CD14-positive monocyte (primary cell): ENCODE measurements around the gene FZD2. TPM values are rescaled to one million over a fixed set of nuclear protein-coding genes. Genes with fewer than 3 reads are reported as not detected.
"Not testable (repeated sequence)": the region's sequence is repeated elsewhere in the genome, so short reads cannot be mapped to it uniquely, and the experiment has no call there.

Source experiments
- DNase-seq, 3 donors: peaks; one replicate each; pipeline ENCODE4 v3.0.0-alpha.2; 2011 to 2022
- H2AFZ ChIP-seq: 2 replicates; pipeline ENCODE4 v1.6.0; 2012; ENCODE audit warnings: mild to moderate bottlenecking, low read depth, low read length, inconsistent platforms; ENCODE audit not compliant: insufficient read depth, poor library complexity, severe bottlenecking
- H3K27ac ChIP-seq, 2 donors: 1 replicate in 1 of 2; 2 replicates in 1 of 2; pipeline ENCODE4 v1.5.1; 2012 to 2013; ENCODE audit warnings: low read length in 2 of 2, control low read depth in 1 of 2, inconsistent platforms in 1 of 2, low read depth in 1 of 2, mild to moderate bottlenecking in 1 of 2
- H3K27me3 ChIP-seq, 2 donors: one replicate each; pipeline versions ENCODE4 v1.6.0 to v1.6.1; 2011 to 2013; ENCODE audit warnings: low read length in 2 of 2; ENCODE audit not compliant: control insufficient read depth in 2 of 2, insufficient read depth in 2 of 2
- H3K36me3 ChIP-seq, 2 donors: replicated peaks in 1 of 2; 1 replicate in 1 of 2; 2 replicates in 1 of 2; pipeline versions ENCODE4 v1.5.1 to v1.6.1; 2012 to 2013; ENCODE audit warnings: low read length in 2 of 2, control low read depth in 1 of 2, inconsistent platforms in 1 of 2, mild to moderate bottlenecking in 1 of 2; ENCODE audit not compliant: insufficient read depth in 2 of 2, control insufficient read depth in 1 of 2
- H3K4me1 ChIP-seq, 2 donors: 1 replicate in 1 of 2; 2 replicates in 1 of 2; pipeline versions ENCODE4 v1.5.1 to v1.6.1; 2012 to 2013; ENCODE audit warnings: low read length in 2 of 2, control low read depth in 1 of 2, inconsistent platforms in 1 of 2, mild to moderate bottlenecking in 1 of 2, moderate library complexity in 1 of 2; ENCODE audit not compliant: insufficient read depth in 2 of 2, control insufficient read depth in 1 of 2
- H3K4me2 ChIP-seq: replicated peaks from 2 replicates; pipeline ENCODE3; 2012; ENCODE audit warnings: low read length, moderate library complexity, mild to moderate bottlenecking; ENCODE audit not compliant: poor library complexity, severe bottlenecking; ENCODE audit errors: extremely low read depth
- H3K4me3 ChIP-seq, 3 experiments: fragments of 200-600 bp in 1 of 3; sonication (generic) in 1 of 3; replicated peaks in 1 of 3; 1 replicate in 2 of 3; 2 replicates in 1 of 3; pipeline ENCODE4 v1.5.1; 2011 to 2013; ENCODE audit warnings: low read length in 3 of 3, mild to moderate bottlenecking in 3 of 3, control low read depth in 2 of 3, low read depth in 2 of 3, inconsistent platforms in 1 of 3, moderate library complexity in 1 of 3
- H3K79me2 ChIP-seq: 2 replicates; pipeline ENCODE4 v1.6.0; 2012; ENCODE audit warnings: mild to moderate bottlenecking, control low read depth, inconsistent platforms, low read length, moderate library complexity; ENCODE audit not compliant: insufficient read depth
- H3K9ac ChIP-seq: 2 replicates; pipeline ENCODE4 v1.6.0; 2017; ENCODE audit warnings: low read length, mild to moderate bottlenecking; ENCODE audit not compliant: insufficient read depth, poor library complexity, severe bottlenecking
- H3K9me3 ChIP-seq, 2 donors: replicated peaks in 1 of 2; 1 replicate in 1 of 2; 2 replicates in 1 of 2; pipeline versions ENCODE4 v1.5.1 to v1.6.1; 2012 to 2013; ENCODE audit warnings: low read length in 2 of 2, control low read depth in 1 of 2; ENCODE audit not compliant: control insufficient read depth in 1 of 2, insufficient read depth in 1 of 2
- H4K20me1 ChIP-seq: 2 replicates; pipeline ENCODE4 v1.6.0; 2012; ENCODE audit warnings: mild to moderate bottlenecking, low read length, control low read depth, moderate library complexity; ENCODE audit not compliant: insufficient read depth
- H3K27ac Mint-ChIP-seq, 7 donors: one replicate each; pipeline ENCODE4 v1.8.0; 2020; ENCODE audit warnings: mild to moderate bottlenecking in 7 of 7, mixed read lengths in 7 of 7, moderate library complexity in 6 of 7, inconsistent platforms in 2 of 7
- H3K27me3 Mint-ChIP-seq, 3 donors: one replicate each; pipeline ENCODE4 v1.8.0; 2021 to 2022; ENCODE audit warnings: low read depth in 3 of 3, mild to moderate bottlenecking in 3 of 3, mixed read lengths in 3 of 3, moderate library complexity in 3 of 3, inconsistent platforms in 1 of 3
- H3K36me3 Mint-ChIP-seq, 2 donors: one replicate each; pipeline ENCODE4 v1.8.0; 2020; ENCODE audit warnings: mixed read lengths in 2 of 2, inconsistent platforms in 1 of 2, mild to moderate bottlenecking in 1 of 2
- H3K4me1 Mint-ChIP-seq: one replicate; pipeline ENCODE4 v1.8.0; 2020; ENCODE audit warnings: mild to moderate bottlenecking, mixed read lengths
- H3K4me3 Mint-ChIP-seq, 2 donors: one replicate each; pipeline ENCODE4 v1.8.0; 2020; ENCODE audit warnings: mild to moderate bottlenecking in 2 of 2, mixed read lengths in 2 of 2, moderate library complexity in 1 of 2
- H3K9me3 Mint-ChIP-seq, 7 donors: one replicate each; pipeline ENCODE4 v1.8.0; 2020 to 2022; ENCODE audit warnings: mixed read lengths in 7 of 7, mild to moderate bottlenecking in 6 of 7, moderate library complexity in 6 of 7, inconsistent platforms in 2 of 7
- CTCF ChIP-seq: fragments of 200-600 bp; IDR thresholded peaks from one replicate; pipeline ENCODE4 v1.8.0; 2022; ENCODE audit warnings: antibody characterized with exemption, mild to moderate bottlenecking
- WGBS: methylation state at CpG from one replicate; pipeline ENCODE4 v1.1.5; 2013; ENCODE audit warnings: missing lambda C conversion rate; ENCODE audit not compliant: insufficient coverage; 5-methylcytosine and 5-hydroxymethylcytosine counted together
- intact Hi-C, 2 donors: fragments of 100-400 bp; cut with micrococcal nuclease; formaldehyde crosslinking; loops; one replicate each; pipeline versions ENCODE4 v1.15.0 to v1.15.1; 2023
- polyA plus RNA-seq, 3 donors: library from polyadenylated mRNA; depleted of rRNA in 1 of 3; unstranded in 2 of 3; stranded (reverse) in 1 of 3; fragments of 300-500 nt in 2 of 3; fragments of >200 nt in 1 of 3; fragmentation: Illumina TruSeq in 2 of 3; gene quantifications; 1 replicate in 2 of 3; 2 replicates in 1 of 3; pipeline ENCODE4 v1.2.3, GENCODE V29; 2012 to 2021

Gene FZD2
- polyA plus RNA-seq, 3 donors = 3.1 to 7.2 (median 6.2) TPM

- Mint-ChIP-seq H3K9me3 (peaks cover 16 to 30% (median 26%) of the 10 kb centered on the region in 7 donors), H3K36me3 (peaks cover 4 to 11% of the 10 kb centered on the region in 2 donors), H3K27ac (no peak overlapping the region), H3K27me3 (peaks cover 11 to 46% (median 27%) of the 10 kb centered on the region in 3 donors), H3K4me1 (peaks cover 19% of the 10 kb centered on the region), H3K4me3 (no peak overlapping the region)
- H3K27ac ChIP-seq = no peak overlapping the region
- no peak overlapping the region for H2AFZ ChIP-seq
- no peak overlapping the region for H3K9ac ChIP-seq
- H3K4me3 ChIP-seq = no peak overlapping the region
- 98% methylated on average over 11 of the region's 14 CpGs for WGBS
- peaks cover 6 to 12% of the 10 kb centered on the region in 2 donors for H3K27me3 ChIP-seq
- no peak for DNase-seq
- peak; percentile 39 for TF ChIP-seq CTCF
- intact Hi-C loops = no loop called here
- H3K4me1 ChIP-seq = peaks cover 0 to 5% of the 10 kb centered on the region in 2 donors
- no peaks in the 10 kb centered on the region for H3K36me3 ChIP-seq
- H3K4me2 ChIP-seq = no peak overlapping the region
- H3K9me3 ChIP-seq = peaks cover 16 to 21% of the 10 kb centered on the region in 2 donors
- no peaks in the 10 kb centered on the region for H3K79me2 ChIP-seq
- H4K20me1 ChIP-seq = no peaks in the 10 kb centered on the region
Measured at GRCh38 chr17:44565866-44566443, 8.7 kb downstream of the FZD2 start.

- DNase-seq, H4K20me1 ChIP-seq, H3K79me2 ChIP-seq, H3K4me2 ChIP-seq, H3K4me1 ChIP-seq, H3K4me1 Mint-ChIP-seq, H3K36me3 Mint-ChIP-seq, H3K9ac ChIP-seq, H2AFZ ChIP-seq, H3K27ac Mint-ChIP-seq, intact Hi-C loops, H3K4me3 ChIP-seq, H3K4me3 Mint-ChIP-seq, H3K36me3 ChIP-seq, H3K27ac ChIP-seq: not testable (repeated sequence)
- Histone ChIP-seq H3K27me3 (peaks cover 6 to 12% of the 10 kb centered on the region in 2 donors), H3K9me3 (peaks cover 16 to 21% of the 10 kb centered on the region in 2 donors)
- peaks cover 3 to 34% (median 16%) of the 10 kb centered on the region in 3 donors for H3K27me3 Mint-ChIP-seq
- peaks cover 16 to 28% (median 26%) of the 10 kb centered on the region in 7 donors for H3K9me3 Mint-ChIP-seq
- WGBS = 95% methylated on average over 14 of the region's 23 CpGs
Measured at GRCh38 chr17:44568311-44568944, 11.1 kb downstream of the FZD2 start.
